ENCODE measurements around the gene TMPRSS3. TPM values are rescaled to one million over a fixed set of nuclear protein-coding genes. Genes with fewer than 3 reads are reported as not detected.

TMPRSS3 gene
- total RNA-seq, 2 donors from 2014 or later: 0.27 to 0.34 TPM

GRCh38 chr21:42407476-42407875, 11.6 kb upstream of the TMPRSS3 start:
- WGBS: 76% methylated on average over 5 of the region's 5 CpGs
- H3K27ac ChIP-seq: no peak overlapping the region

DNA sequence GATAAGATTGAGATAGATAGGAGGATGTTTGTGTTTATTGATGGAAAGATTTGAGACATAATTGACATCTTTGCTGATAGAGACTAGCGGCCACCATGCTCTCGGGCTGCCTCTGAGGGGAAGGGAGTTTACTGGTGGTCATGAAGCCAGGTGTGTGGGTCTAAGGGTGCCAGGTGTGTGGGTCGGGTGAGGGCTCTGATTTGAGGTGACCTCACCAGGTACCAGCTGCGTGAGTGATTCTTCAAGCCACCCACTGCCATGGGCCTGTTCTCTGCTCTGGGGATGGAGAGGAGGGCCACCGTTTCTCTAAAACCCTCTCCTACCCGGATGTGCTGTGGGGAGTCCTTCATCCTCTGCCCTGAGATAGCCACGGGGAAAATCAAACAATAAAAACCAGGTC, 11.0 kb upstream of the TMPRSS3 start:
- Histone ChIP-seq H3K4me1 (replicated peaks) (no peaks in the 10 kb centered on the region), H3K27me3 (replicated peaks; ENCODE audit: insufficient read depth) (no peaks in the 10 kb centered on the region), H3K4me3 (no peak overlapping the region), H3K27ac (no peak overlapping the region), H3K36me3 (no peaks in the 10 kb centered on the region), H3K9me3 (no peaks in the 10 kb centered on the region)
- TF ChIP-seq, protein P1, sequence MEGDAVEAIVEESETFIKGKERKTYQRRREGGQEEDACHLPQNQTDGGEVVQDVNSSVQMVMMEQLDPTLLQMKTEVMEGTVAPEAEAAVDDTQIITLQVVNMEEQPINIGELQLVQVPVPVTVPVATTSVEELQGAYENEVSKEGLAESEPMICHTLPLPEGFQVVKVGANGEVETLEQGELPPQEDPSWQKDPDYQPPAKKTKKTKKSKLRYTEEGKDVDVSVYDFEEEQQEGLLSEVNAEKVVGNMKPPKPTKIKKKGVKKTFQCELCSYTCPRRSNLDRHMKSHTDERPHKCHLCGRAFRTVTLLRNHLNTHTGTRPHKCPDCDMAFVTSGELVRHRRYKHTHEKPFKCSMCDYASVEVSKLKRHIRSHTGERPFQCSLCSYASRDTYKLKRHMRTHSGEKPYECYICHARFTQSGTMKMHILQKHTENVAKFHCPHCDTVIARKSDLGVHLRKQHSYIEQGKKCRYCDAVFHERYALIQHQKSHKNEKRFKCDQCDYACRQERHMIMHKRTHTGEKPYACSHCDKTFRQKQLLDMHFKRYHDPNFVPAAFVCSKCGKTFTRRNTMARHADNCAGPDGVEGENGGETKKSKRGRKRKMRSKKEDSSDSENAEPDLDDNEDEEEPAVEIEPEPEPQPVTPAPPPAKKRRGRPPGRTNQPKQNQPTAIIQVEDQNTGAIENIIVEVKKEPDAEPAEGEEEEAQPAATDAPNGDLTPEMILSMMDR (IDR thresholded peaks at IDR 0.05): no peak
- TF ChIP-seq POLR2AphosphoS5 (IDR thresholded peaks at IDR 0.05) (no peak), POLR2A (IDR thresholded peaks at IDR 0.05) (no peak)
- no peak for DNase-seq (ENCODE audit: low spot score)
- 87% methylated on average over 7 of the region's 7 CpGs for WGBS
- intact Hi-C loops (cut with DNase I): no loop called here

More at GRCh38 chr21:42407476-42407875, 11.6 kb upstream of the TMPRSS3 start:
- TF ChIP-seq POLR2AphosphoS5 (IDR thresholded peaks at IDR 0.05) (no peak), POLR2A (IDR thresholded peaks at IDR 0.05) (no peak)
- TF ChIP-seq, protein P1 (IDR thresholded peaks at IDR 0.05): no peak
- Histone ChIP-seq H3K36me3 (no peaks in the 10 kb centered on the region), H3K9me3 (no peaks in the 10 kb centered on the region), H3K4me3 (no peak overlapping the region), H3K27me3 (replicated peaks; ENCODE audit: insufficient read depth) (no peaks in the 10 kb centered on the region), H3K4me1 (replicated peaks) (no peaks in the 10 kb centered on the region)
- DNase-seq (ENCODE audit: low spot score): no peak
- intact Hi-C loops (cut with DNase I): no loop called here

DNA sequence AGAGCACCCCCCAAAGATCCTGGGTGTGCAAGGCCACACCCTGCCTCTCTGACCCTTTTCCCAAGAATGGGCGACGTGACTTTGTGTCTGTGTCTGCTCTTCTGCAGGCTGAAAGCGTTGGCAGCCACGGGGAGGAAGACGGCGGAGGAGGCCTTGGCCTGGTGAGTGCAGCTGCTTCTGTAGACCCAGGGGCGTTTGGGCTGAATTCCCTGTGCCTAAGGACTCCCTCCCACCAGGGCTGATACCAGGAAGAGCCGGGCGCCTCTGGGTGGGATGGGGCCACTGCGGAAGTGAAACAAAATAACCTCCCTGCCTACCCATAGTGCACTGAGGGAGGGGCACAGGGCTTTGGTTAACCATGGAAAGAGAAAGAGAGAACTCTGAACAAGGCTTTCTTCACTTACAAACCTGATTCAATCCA, 10.4 kb upstream of the TMPRSS3 start:
- intact Hi-C loops (cut with DNase I): no loop called here
- no peaks in the 10 kb centered on the region for H3K27me3 ChIP-seq (replicated peaks; ENCODE audit: insufficient read depth)
- H3K4me3 ChIP-seq: no peak overlapping the region
- no peaks in the 10 kb centered on the region for H3K9me3 ChIP-seq
- no peak for DNase-seq (ENCODE audit: low spot score)
- WGBS: 84% methylated on average over 10 of the region's 10 CpGs
- no peak overlapping the region for H3K27ac ChIP-seq
- H3K4me1 ChIP-seq (replicated peaks): no peaks in the 10 kb centered on the region
- H3K36me3 ChIP-seq: no peaks in the 10 kb centered on the region
- TF ChIP-seq, protein P1 (IDR thresholded peaks at IDR 0.05): no peak
- no peak for TF ChIP-seq POLR2A (IDR thresholded peaks at IDR 0.05)
- TF ChIP-seq POLR2AphosphoS5 (IDR thresholded peaks at IDR 0.05): no peak

DNA sequence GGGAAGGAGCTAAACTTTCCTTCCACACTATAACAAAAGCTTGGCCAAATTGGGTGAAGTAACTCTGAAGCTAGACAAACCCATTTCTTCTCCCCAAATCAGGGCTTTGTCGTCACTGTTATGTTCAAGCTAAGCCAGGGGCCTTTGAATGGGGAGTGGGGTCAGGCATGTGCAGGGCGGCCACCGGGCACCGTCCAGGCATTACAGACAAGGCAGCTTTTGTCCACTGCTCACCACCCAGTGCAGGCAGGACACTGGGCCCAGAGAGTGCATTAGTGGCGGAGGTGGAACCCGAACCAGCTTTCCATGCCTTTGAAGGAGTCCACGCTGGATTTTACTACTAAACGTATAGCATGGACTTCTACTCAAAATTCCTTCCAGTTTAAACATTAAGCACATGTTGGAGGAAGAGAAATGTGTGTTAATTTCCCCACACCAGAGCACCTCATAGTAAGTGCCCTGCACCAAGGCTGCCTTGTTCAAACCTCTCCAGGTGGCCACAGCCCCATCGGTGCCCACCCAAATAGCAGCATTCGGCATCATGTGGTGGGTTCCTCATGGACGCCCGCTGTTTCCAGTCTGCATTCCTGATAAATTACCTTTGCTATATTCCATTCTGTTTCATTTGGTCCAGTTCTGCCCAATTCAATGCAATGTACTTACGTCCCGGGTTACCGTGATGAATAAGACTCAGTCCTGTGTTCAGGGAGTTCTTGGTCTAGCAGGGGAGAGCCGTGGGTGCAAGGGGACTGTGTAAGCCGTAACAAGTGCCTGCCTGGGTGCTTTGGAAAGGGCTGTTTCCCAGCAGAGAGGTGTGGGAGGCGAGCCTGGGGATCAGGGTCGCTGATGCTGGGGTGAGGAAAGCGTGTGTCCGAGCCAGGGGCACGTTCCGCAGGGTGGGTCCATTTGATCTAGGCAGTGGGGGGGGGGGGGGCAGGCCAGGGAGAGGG, 9.5 kb upstream of the TMPRSS3 start:
- H3K4me1 ChIP-seq (replicated peaks): no peaks in the 10 kb centered on the region
- H3K27me3 ChIP-seq (replicated peaks; ENCODE audit: insufficient read depth): no peaks in the 10 kb centered on the region
- no peak for DNase-seq (ENCODE audit: low spot score)
- no peak overlapping the region for H3K27ac ChIP-seq
- no peaks in the 10 kb centered on the region for H3K36me3 ChIP-seq
- no peaks in the 10 kb centered on the region for H3K9me3 ChIP-seq
- TF ChIP-seq POLR2AphosphoS5 (IDR thresholded peaks at IDR 0.05): no peak
- no peak for TF ChIP-seq POLR2A (IDR thresholded peaks at IDR 0.05)
- TF ChIP-seq, protein P1 (IDR thresholded peaks at IDR 0.05): no peak
- 91% methylated on average over 23 of the region's 23 CpGs for WGBS
- intact Hi-C loops (cut with DNase I): no loop called here
- no peak overlapping the region for H3K4me3 ChIP-seq

GRCh38 chr21:42404539-42404938, 8.7 kb upstream of the TMPRSS3 start:
- no peak overlapping the region for H3K4me3 ChIP-seq
- 88% methylated on average over 10 of the region's 10 CpGs for WGBS
- no peaks in the 10 kb centered on the region for H3K36me3 ChIP-seq
- TF ChIP-seq POLR2AphosphoS5 (IDR thresholded peaks at IDR 0.05) (no peak), POLR2A (IDR thresholded peaks at IDR 0.05) (no peak)
- TF ChIP-seq, protein P1 (IDR thresholded peaks at IDR 0.05): no peak
- no peak overlapping the region for H3K27ac ChIP-seq
- no peaks in the 10 kb centered on the region for H3K4me1 ChIP-seq (replicated peaks)
- H3K9me3 ChIP-seq: no peaks in the 10 kb centered on the region
- no peak for DNase-seq (ENCODE audit: low spot score)
- no peaks in the 10 kb centered on the region for H3K27me3 ChIP-seq (replicated peaks; ENCODE audit: insufficient read depth)
- intact Hi-C loops (cut with DNase I): no loop called here
